Colon (tissue), 2 donors: ENCODE data around the gene POP5.
"Not testable (repeated sequence)": the region's sequence is repeated elsewhere in the genome, so short reads cannot be mapped to it uniquely, and the experiment has no call there.

Source experiments
- FAIRE-seq: peaks from 2 replicates; lab custom pipeline; 2012; peaks lifted over from hg19 to GRCh38; lab: Jason Lieb, UNC
- donor health status: control.
- donor health status: control.

Gene POP5

DNA sequence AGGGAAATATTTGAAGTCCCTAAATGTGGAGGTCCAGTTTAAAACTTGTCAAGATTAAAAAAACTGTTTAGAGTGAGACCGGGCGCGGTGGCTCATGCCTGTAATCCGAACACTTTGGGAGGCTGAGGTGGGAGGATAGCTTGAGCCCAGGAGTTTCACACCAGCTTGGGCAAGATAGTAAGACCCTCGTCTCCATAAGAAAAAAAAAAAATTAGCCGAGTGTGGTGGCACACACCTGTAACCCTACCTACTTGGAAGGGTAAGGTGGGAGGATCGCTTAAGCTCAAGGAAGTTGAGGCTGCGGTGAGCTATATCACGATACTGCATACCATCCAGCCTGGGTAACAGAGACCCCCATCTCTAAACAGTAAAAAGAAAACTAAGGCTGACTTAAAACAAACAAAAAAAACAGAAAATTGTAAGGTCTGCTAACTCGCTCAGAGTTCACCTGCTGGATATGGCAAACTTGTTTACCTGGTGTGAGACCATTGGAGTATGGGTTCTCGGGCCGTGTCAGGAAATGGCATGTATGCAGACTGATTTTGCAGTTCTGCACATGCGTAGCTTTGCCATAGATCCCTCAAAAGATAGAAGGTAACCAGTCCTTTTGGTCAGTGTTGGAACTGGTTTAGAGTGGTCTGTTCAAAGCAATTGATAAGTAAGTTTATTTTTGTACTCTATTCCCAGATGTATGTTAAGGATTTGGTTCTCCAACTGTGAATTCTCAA is 45.0 kb downstream of the POP5 start:
- FAIRE-seq: no peak

DNA sequence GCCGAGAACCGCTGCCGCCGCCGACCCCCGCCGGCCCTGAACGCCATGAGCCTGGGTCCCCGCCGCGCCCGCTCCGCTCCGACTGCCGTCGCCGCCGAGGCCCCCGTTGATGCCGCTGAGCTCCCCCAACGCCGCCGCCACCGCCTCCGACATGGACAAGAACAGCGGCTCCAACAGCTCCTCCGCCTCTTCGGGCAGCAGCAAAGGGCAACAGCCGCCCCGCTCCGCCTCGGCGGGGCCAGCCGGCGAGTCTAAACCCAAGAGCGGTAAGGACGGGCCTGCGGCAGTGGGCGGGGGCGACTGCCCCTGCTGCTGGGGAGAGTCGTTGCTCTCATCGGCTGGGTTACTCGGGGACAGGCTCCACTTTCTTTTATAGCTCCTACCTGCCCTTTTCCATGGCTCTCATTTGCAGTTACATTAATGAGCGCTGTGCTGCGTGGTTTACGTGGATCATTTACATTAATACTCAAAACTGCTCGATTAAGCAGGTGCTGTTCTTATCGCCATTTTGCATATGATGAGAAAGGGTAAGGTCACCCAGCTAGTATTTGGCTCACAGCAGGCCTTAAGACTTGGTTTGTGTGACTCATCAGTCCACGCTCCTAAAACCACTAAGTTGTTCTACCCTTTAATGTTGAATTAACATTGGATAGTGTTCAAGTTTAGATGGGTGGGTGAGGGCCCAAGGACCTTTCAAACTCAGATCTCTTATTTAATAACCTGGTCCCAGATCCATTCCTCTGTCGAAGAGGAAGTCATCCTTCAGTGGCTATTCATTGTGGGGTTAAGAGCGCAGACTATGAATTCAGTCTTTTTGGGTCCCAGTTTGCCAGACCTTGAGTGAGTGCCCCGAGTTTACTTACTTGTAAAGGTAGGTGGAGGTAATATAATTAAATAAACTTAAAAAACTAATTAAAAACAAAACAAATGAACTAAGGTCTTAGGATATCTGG is 46.2 kb downstream of the POP5 start:
- FAIRE-seq: no peak

DNA sequence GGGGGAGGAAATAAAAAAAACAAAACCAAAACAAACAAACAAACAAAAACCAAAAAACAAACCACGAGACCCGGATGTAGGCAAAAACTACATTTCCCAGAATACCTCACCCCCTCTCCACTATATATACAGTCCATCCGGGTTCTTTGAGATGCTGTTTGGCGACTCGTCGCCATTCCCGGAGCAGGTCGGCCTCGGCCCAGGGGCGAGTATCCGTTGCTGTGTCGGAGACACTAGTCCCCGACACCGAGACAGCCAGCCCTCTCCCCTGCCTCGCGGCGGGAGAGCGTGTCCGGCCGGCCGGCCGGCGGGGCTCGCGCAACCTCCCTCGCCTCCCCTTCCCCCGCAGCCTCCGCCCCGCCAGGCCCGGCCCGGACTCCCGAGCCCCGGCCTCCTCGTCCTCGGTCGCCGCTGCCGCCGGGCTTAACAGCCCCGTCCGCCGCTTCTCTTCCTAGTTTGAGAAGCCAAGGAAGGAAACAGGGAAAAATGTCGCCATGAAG is 46.9 kb downstream of the POP5 start, which contains the start of gene RNF10:
RNF10 (plus strand) TSS at position 154 of the 500 bp plus-strand sequence. CDS start 456 bp downstream, outside the sequence.
- no peak for FAIRE-seq

DNA sequence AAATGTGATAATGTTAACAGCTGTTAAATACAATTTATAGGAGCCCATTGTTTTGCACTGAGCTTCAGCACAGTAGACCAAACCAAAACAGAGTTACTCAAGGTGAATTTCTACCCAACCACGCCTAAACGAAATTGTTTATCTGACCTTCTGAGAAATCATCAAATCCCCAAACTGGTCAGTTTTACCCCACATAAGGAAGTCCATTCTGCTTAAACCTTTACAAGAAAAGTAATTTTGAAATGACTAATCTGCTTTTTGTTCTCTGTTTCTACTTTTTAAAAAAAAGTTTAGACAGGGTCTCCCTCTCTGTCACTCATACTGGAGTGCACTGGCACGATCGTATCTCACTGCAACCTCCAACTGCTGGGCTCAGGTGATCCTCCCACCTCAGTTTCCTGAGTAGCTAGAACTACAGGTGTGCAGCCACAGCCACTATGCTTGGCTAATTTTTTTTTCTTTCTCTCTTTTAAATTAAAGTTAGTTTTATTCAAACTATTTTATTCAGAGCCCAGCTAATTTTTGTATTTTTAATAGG is 48.4 kb downstream of the POP5 start:
- FAIRE-seq: no peak

DNA sequence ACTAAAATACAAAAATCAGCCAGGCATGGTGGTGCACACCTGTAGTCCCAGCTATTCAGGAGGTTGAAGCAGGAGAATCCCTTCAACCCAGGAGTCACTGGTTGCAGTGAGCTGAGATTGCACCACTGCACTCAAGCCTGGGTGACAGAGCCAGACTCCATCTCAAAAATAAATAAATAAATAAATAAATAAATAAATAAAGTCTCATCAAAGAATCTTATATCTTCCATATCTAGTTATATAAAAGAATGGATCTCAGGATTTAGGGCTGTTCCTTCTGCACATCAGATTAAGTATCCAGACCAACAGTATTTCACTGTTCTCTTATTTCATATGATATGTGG is 50.8 kb downstream of the POP5 start:
- FAIRE-seq: not testable (repeated sequence)

DNA sequence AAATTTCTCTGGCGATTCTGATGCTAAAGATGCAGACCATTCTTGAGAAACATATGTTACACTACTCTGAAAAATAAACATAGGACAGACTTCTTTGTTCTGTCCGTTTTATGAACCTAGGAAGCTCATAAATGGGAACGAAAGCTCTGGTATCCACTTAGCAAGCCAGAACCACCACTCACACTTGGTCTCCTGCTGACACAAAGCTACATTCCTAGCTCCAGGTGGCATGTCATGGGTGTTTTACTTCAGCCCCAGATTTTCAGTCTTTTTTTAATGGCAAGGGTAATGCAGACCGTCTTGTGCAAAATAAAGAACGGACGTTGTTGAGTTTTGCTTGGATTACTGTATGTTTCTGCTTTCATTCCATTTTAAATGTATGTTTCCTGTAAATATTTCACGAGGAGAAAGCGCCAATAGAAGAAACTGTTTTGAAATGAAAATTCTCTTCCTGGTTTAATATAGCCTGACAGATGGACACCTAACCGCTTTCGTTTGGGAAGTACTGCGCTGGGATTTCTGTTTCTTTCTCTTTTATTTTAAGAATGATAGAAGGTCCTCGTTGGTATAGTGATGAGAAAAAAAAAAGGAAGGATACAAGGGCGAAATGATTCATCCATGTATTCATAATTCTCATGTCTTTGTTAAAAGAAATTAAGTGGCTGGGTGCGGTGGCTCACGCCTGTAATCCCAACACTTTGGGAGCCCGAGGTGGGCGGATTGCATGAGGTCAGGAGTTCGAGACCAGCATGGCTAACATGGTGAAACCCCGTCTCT is 51.4 kb downstream of the POP5 start:
- no peak for FAIRE-seq

DNA sequence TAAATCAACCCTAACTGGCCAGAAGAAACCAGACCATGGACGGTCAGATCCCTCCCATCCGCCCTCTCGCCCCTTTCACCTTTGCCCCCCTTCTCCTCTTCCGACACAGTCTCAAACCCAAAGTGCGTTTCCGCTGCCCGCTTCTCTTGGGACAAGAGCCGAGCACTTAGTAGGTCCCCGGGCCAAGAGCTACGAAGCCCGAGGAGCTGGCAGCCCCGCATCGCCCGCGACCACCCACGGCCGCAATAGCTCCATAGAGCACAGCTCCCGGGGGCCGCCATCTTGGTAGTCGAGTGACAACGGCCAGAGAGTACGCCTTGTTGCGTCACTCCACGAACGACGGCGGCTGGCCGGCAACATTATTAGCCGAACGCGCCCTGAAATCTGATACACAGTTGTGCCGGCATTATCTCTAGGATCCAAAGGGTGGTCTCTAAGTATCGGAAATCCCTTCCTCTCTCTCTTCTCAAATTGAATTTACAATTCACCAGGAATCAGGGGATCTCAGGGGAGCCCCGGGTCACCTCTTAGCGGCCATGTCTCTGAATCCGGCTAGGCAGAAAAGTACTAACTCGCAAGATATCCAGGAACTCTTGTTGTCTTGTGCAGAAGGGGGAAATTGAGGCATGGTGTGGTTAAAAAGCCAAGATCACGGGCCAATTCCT is 52.2 kb downstream of the POP5 start, which contains the start of gene COQ5:
COQ5 (minus strand) TSS at position 298 of the 665 bp plus-strand sequence; CDS start at position 281, 17 bp downstream.
- FAIRE-seq: no peak
